GM19099 (cell line): ENCODE data around the gene SBNO2.

ENCODE experiments used
- POLR2A ChIP-seq: IDR thresholded peaks from 3 replicates; pipeline ENCODE4 v1.6.1; 2011; ENCODE audit warnings: low read depth; ENCODE audit not compliant: insufficient read length; ENCODE audit errors: extremely low read depth

The SBNO2 gene

GRCh38 chr19:1141944-1142343 lies 32.1 kb downstream of the SBNO2 start:
- no peak for TF ChIP-seq POLR2A

- TF ChIP-seq POLR2A, result no peak
Measured at GRCh38 chr19:1140272-1141027, 33.6 kb downstream of the SBNO2 start.

- no peak for TF ChIP-seq POLR2A
Measured at GRCh38 chr19:1139126-1139525, 34.9 kb downstream of the SBNO2 start.

- no peak for TF ChIP-seq POLR2A
Measured at GRCh38 chr19:1138121-1138520, 35.9 kb downstream of the SBNO2 start.

- no peak for TF ChIP-seq POLR2A
Measured at GRCh38 chr19:1136621-1137317, 37.3 kb downstream of the SBNO2 start.

GRCh38 chr19:1136201-1136600 lies 37.9 kb downstream of the SBNO2 start:
- no peak for TF ChIP-seq POLR2A

GRCh38 chr19:1135454-1135853 lies 38.6 kb downstream of the SBNO2 start:
- no peak for TF ChIP-seq POLR2A

- TF ChIP-seq POLR2A, result no peak
Measured at GRCh38 chr19:1134431-1134830, 39.6 kb downstream of the SBNO2 start.

- TF ChIP-seq POLR2A, result peak; percentile 80
Measured at GRCh38 chr19:1133471-1133929, 40.6 kb downstream of the SBNO2 start.

- TF ChIP-seq POLR2A, result no peak
Measured at GRCh38 chr19:1132552-1133383, 41.3 kb downstream of the SBNO2 start.

GRCh38 chr19:1131718-1132551 lies 42.1 kb downstream of the SBNO2 start:
- TF ChIP-seq POLR2A, result peak; percentile 66

- no peak for TF ChIP-seq POLR2A
Measured at GRCh38 chr19:1130771-1131717, 43.0 kb downstream of the SBNO2 start.

- no peak for TF ChIP-seq POLR2A
Measured at GRCh38 chr19:1129535-1129934, 44.5 kb downstream of the SBNO2 start.
